HepG2 (cell line): Measurements from ENCODE around the gene RIT2. TPM values are rescaled to one million over a fixed set of nuclear protein-coding genes. Genes with fewer than 3 reads are reported as not detected.

Experiments used
- ATAC-seq: fragments of 200-7000 bp; cut with Tn5 transposase; 3 replicates; pipeline ENCODE4 v1.9.1; 2020; ENCODE audit warnings: mild to moderate bottlenecking, moderate library complexity
- BruUV-seq: library from RNA; stranded (reverse); fragments of 400-500 nt; replicated peaks from 2 replicates; lab custom pipeline; 2021; lab: Mats Ljungman, UMichigan
- CTCF ChIA-PET: fragments of 300-600 bp; formaldehyde crosslinking; extraction: SDS; loops from one replicate; lab custom pipeline; 2021; ENCODE audit warnings: low total read pairs, inconsistent platforms, low intra/inter-chr PET ratio; lab: Yijun Ruan, JAX
- POLR2A ChIA-PET: fragments of 350-600 bp; sonication (Branson Sonifier 250); formaldehyde crosslinking; loops from one replicate; lab custom pipeline; 2020; ENCODE audit warnings: antibody characterized with exemption, inconsistent platforms; lab: Yijun Ruan, JAX
- DNase-seq: peaks from one replicate; pipeline ENCODE4 v3.0.0-alpha.2; 2015; ENCODE audit warnings: low spot score
- FAIRE-seq: peaks from 3 replicates; lab custom pipeline; 2011; peaks lifted over from hg19 to GRCh38; lab: Jason Lieb, UNC
- H2AFZ ChIP-seq: one replicate; pipeline ENCODE4 v1.6.1; 2011; ENCODE audit warnings: low read length, inconsistent platforms
- H3K27ac ChIP-seq: fragments of 300-600 bp; 3 replicates; pipeline ENCODE4 v1.8.0; 2011; ENCODE audit warnings: mixed run types, mild to moderate bottlenecking, mixed read lengths, low read length, inconsistent platforms; ENCODE audit not compliant: insufficient read depth; ENCODE audit errors: extremely low read length
- H3K27me3 ChIP-seq, 2 experiments: fragments of 200-600 bp in 1 of 2; 2 replicates in 1 of 2; 3 replicates in 1 of 2; pipeline versions ENCODE4 v1.6.0 to v1.8.0; 2011; ENCODE audit warnings: low read length in 2 of 2, mild to moderate bottlenecking in 2 of 2, moderate library complexity in 2 of 2, inconsistent platforms in 1 of 2; ENCODE audit not compliant: insufficient read depth in 2 of 2, control insufficient read depth in 1 of 2
- H3K36me3 ChIP-seq, 2 experiments: fragments of 200-600 bp in 1 of 2; replicated peaks in 1 of 2; 2 replicates in 1 of 2; 3 replicates in 1 of 2; pipeline versions ENCODE4 v1.5.1 to v1.8.0; 2011; ENCODE audit warnings: low read length in 2 of 2, inconsistent platforms in 1 of 2; ENCODE audit not compliant: insufficient read depth in 2 of 2, control insufficient read depth in 1 of 2
- H3K4me1 ChIP-seq: 2 replicates; pipeline ENCODE4 v1.5.1; 2012; ENCODE audit warnings: low read length, inconsistent platforms; ENCODE audit not compliant: insufficient read depth
- H3K4me2 ChIP-seq: 2 replicates; pipeline ENCODE4 v1.6.0; 2011; ENCODE audit warnings: low read depth, low read length, inconsistent platforms
- H3K4me3 ChIP-seq, 3 experiments: fragments of 200-600 bp in 1 of 3; sonication (generic), shearing (Covaris generic) in 1 of 3; replicated peaks in 1 of 3; 2 replicates each; pipeline ENCODE4 v1.5.1; 2011 to 2016; ENCODE audit warnings: low read length in 3 of 3, inconsistent platforms in 2 of 3, low read depth in 2 of 3, mild to moderate bottlenecking in 2 of 3, control low read depth in 1 of 3, mixed read lengths in 1 of 3; ENCODE audit not compliant: insufficient read depth in 1 of 3
- H3K79me2 ChIP-seq: one replicate; pipeline ENCODE4 v1.6.1; 2011; ENCODE audit warnings: low read length, inconsistent platforms; ENCODE audit not compliant: insufficient read depth
- H3K9ac ChIP-seq: 2 replicates; pipeline ENCODE4 v1.6.0; 2011; ENCODE audit warnings: mild to moderate bottlenecking, low read depth, low read length, inconsistent platforms; ENCODE audit not compliant: insufficient read depth
- H3K9me3 ChIP-seq: 2 replicates; pipeline ENCODE4 v1.5.1; 2012; ENCODE audit warnings: mild to moderate bottlenecking, low read length
- H4K20me1 ChIP-seq: 2 replicates; pipeline ENCODE4 v1.6.0; 2011; ENCODE audit warnings: inconsistent platforms, mild to moderate bottlenecking, low read length, moderate library complexity; ENCODE audit not compliant: insufficient read depth
- MAZ ChIP-seq, 2 experiments: sonication (generic) in 1 of 2; formaldehyde crosslinking in 1 of 2; IDR thresholded peaks; 2 replicates each; pipeline versions ENCODE4 v1.5.0 to v1.6.1; 2012 to 2020; ENCODE audit warnings: low read depth in 2 of 2, mild to moderate bottlenecking in 2 of 2, borderline replicate concordance in 1 of 2, improper control_type of control experiment in 1 of 2, low read length in 1 of 2, missing genetic modification reagents in 1 of 2, moderate library complexity in 1 of 2
- NFKBIZ ChIP-seq: IDR thresholded peaks from 2 replicates; pipeline ENCODE4 v1.6.1; 2018; ENCODE audit warnings: missing genetic modification reagents, missing compliant biosample characterization
- ZNF230 ChIP-seq: sonication (generic); formaldehyde crosslinking; IDR thresholded peaks from 2 replicates; pipeline ENCODE4 v1.4.0; 2020; ENCODE audit warnings: mild to moderate bottlenecking, missing genetic modification reagents
- ZNF614 ChIP-seq: IDR thresholded peaks from 2 replicates; pipeline ENCODE4 v1.6.1; 2018; ENCODE audit warnings: missing biosample characterization, missing genetic modification reagents, inconsistent platforms, borderline replicate concordance
- ZNF720 ChIP-seq: sonication (generic); formaldehyde crosslinking; IDR thresholded peaks from 2 replicates; pipeline ENCODE4 v1.4.0; 2020; ENCODE audit warnings: missing genetic modification reagents
- WGBS: methylation state at CpG from one replicate; pipeline ENCODE4 v1.1.6; 2017; ENCODE audit warnings: low lambda C conversion rate; 5-methylcytosine and 5-hydroxymethylcytosine counted together
- in situ Hi-C: cut with HindIII; loops from 2 replicates; pipeline ENCODE4 v1.10.0; 2017; ENCODE audit warnings: low pct_unique_long_range_greater_than_20kb; ENCODE audit not compliant: extremely low pct_ligation_motif_present
- intact Hi-C: fragments of 100-400 bp; cut with micrococcal nuclease; formaldehyde crosslinking; loops from one replicate; pipeline ENCODE4 v1.10.0; 2022; ENCODE audit not compliant: unreplicated experiment
- polyA plus RNA-seq, 8 experiments: library from polyadenylated mRNA; depleted of rRNA in 3 of 8; stranded (reverse) in 7 of 8; unstranded in 1 of 8; fragments of >200 nt; fragmentation: Illumina TruSeq in 4 of 8; extraction: Trizol in 4 of 8; gene quantifications; 2 replicates each; pipeline versions ENCODE4 v1.2.1 to v1.2.3, GENCODE V29; 2011 to 2016; ENCODE audit warnings: low read depth in 4 of 8, missing spikeins in 1 of 8, mixed read lengths in 1 of 8; ENCODE audit not compliant: insufficient read depth in 1 of 8
- total RNA-seq, 5 experiments: library from RNA; depleted of rRNA; stranded (reverse); fragments of >200 nt; fragmentation: Illumina TruSeq; extraction: Trizol; gene quantifications; 2 replicates each; pipeline ENCODE4 v1.2.3, GENCODE V29; 2016; ENCODE audit warnings: low read depth in 1 of 5
- TF ChIP-seq, protein P1 (sequence below): sonication (generic); formaldehyde crosslinking; IDR thresholded peaks from 2 replicates; pipeline ENCODE4 v1.5.0; 2020; ENCODE audit warnings: missing genetic modification reagents
- TF ChIP-seq, protein P2 (sequence below): sonication (generic); formaldehyde crosslinking; IDR thresholded peaks from 2 replicates; pipeline ENCODE4 v1.8.0; 2022; ENCODE audit warnings: mild to moderate bottlenecking, missing genetic modification reagents, moderate library complexity
- TF ChIP-seq, protein P3 (sequence below): sonication (generic); formaldehyde crosslinking; IDR thresholded peaks from 2 replicates; pipeline ENCODE4 v1.5.1; 2020; ENCODE audit warnings: missing genetic modification reagents, mild to moderate bottlenecking, borderline replicate concordance
- TF ChIP-seq, protein P4 (sequence below), 2 experiments: sonication (generic) in 1 of 2; formaldehyde crosslinking in 1 of 2; IDR thresholded peaks; 2 replicates each; pipeline versions ENCODE4 v1.6.1 to v1.9.0; 2014 to 2022; ENCODE audit warnings: antibody characterized with exemption in 1 of 2, borderline replicate concordance in 1 of 2, inconsistent platforms in 1 of 2, low read depth in 1 of 2, missing genetic modification reagents in 1 of 2
- TF ChIP-seq, protein P5 (sequence below): sonication (generic); formaldehyde crosslinking; IDR thresholded peaks from 2 replicates; pipeline ENCODE4 v1.4.0; 2020; ENCODE audit warnings: mild to moderate bottlenecking, missing genetic modification reagents, borderline replicate concordance

RIT2 gene
- total and polyA plus RNA-seq, 2 of the 13 experiments (the other 11 are each of a cell fraction or from before 2014, with no cell fraction given), result not detected

DNA sequence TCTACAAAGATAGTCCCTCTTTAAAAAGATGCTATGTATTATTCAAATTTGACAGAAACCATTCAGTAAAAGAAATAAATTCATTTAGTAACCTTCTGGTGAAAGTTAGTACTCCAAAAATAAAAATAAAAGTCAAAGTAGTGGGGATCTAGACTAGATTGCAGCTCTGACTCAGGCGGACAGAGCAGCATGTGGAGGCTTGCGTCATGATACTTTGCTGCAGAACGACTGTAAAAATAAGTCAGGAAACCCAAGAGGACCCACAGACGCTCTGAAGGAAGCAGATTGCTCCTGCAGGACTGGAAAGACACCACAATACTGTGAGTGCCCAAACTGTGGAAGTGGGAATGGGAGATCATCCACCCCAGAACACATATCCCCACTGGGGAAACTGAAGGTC, 301.9 kb downstream of the RIT2 start:
- FAIRE-seq, result no peak
- no peaks in the 10 kb centered on the region for H4K20me1 ChIP-seq
- in situ Hi-C loops, result no loop called here
- H3K4me3 ChIP-seq, result no peak overlapping the region
- no peak overlapping the region for H3K27ac ChIP-seq
- H3K36me3 ChIP-seq, result no peaks in the 10 kb centered on the region
- DNase-seq, result no peak
- POLR2A ChIA-PET, result no interaction called here
- no peak overlapping the region for H3K4me2 ChIP-seq
- WGBS, result 5% methylated on average over 4 of the region's 4 CpGs
- no peak overlapping the region for H2AFZ ChIP-seq
- no peaks in the 10 kb centered on the region for H3K79me2 ChIP-seq
- BruUV-seq, result no TSS peak
- H3K9ac ChIP-seq, result no peak overlapping the region
- no peaks in the 10 kb centered on the region for H3K4me1 ChIP-seq
- ATAC-seq, result no peak
- H3K27me3 ChIP-seq, result no peaks in the 10 kb centered on the region
- intact Hi-C loops, result no loop called here
- CTCF ChIA-PET, result no interaction called here
- H3K9me3 ChIP-seq, result no peaks in the 10 kb centered on the region
- TF ChIP-seq, protein P1, sequence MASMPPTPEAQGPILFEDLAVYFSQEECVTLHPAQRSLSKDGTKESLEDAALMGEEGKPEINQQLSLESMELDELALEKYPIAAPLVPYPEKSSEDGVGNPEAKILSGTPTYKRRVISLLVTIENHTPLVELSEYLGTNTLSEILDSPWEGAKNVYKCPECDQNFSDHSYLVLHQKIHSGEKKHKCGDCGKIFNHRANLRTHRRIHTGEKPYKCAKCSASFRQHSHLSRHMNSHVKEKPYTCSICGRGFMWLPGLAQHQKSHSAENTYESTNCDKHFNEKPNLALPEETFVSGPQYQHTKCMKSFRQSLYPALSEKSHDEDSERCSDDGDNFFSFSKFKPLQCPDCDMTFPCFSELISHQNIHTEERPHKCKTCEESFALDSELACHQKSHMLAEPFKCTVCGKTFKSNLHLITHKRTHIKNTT (CRISPR knock-in tag), result no peak
- TF ChIP-seq, protein P2, sequence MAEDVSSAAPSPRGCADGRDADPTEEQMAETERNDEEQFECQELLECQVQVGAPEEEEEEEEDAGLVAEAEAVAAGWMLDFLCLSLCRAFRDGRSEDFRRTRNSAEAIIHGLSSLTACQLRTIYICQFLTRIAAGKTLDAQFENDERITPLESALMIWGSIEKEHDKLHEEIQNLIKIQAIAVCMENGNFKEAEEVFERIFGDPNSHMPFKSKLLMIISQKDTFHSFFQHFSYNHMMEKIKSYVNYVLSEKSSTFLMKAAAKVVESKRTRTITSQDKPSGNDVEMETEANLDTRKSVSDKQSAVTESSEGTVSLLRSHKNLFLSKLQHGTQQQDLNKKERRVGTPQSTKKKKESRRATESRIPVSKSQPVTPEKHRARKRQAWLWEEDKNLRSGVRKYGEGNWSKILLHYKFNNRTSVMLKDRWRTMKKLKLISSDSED (CRISPR knock-in tag), result no peak
- no peak for TF ChIP-seq ZNF720 (CRISPR knock-in tag)
- TF ChIP-seq, protein P3, sequence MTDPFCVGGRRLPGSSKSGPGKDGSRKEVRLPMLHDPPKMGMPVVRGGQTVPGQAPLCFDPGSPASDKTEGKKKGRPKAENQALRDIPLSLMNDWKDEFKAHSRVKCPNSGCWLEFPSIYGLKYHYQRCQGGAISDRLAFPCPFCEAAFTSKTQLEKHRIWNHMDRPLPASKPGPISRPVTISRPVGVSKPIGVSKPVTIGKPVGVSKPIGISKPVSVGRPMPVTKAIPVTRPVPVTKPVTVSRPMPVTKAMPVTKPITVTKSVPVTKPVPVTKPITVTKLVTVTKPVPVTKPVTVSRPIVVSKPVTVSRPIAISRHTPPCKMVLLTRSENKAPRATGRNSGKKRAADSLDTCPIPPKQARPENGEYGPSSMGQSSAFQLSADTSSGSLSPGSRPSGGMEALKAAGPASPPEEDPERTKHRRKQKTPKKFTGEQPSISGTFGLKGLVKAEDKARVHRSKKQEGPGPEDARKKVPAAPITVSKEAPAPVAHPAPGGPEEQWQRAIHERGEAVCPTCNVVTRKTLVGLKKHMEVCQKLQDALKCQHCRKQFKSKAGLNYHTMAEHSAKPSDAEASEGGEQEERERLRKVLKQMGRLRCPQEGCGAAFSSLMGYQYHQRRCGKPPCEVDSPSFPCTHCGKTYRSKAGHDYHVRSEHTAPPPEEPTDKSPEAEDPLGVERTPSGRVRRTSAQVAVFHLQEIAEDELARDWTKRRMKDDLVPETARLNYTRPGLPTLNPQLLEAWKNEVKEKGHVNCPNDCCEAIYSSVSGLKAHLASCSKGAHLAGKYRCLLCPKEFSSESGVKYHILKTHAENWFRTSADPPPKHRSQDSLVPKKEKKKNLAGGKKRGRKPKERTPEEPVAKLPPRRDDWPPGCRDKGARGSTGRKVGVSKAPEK (CRISPR knock-in tag), result no peak
- no peak for TF ChIP-seq MAZ (IDR thresholded peaks at IDR 0.05; ENCODE audit: borderline replicate concordance, low read depth, low read length)
- no peak for TF ChIP-seq MAZ (CRISPR knock-in tag; IDR thresholded peaks at IDR 0.05; ENCODE audit: low read depth)
- no peak for TF ChIP-seq NFKBIZ (CRISPR knock-in tag)
- TF ChIP-seq, protein P4, sequence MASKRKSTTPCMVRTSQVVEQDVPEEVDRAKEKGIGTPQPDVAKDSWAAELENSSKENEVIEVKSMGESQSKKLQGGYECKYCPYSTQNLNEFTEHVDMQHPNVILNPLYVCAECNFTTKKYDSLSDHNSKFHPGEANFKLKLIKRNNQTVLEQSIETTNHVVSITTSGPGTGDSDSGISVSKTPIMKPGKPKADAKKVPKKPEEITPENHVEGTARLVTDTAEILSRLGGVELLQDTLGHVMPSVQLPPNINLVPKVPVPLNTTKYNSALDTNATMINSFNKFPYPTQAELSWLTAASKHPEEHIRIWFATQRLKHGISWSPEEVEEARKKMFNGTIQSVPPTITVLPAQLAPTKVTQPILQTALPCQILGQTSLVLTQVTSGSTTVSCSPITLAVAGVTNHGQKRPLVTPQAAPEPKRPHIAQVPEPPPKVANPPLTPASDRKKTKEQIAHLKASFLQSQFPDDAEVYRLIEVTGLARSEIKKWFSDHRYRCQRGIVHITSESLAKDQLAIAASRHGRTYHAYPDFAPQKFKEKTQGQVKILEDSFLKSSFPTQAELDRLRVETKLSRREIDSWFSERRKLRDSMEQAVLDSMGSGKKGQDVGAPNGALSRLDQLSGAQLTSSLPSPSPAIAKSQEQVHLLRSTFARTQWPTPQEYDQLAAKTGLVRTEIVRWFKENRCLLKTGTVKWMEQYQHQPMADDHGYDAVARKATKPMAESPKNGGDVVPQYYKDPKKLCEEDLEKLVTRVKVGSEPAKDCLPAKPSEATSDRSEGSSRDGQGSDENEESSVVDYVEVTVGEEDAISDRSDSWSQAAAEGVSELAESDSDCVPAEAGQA (IDR thresholded peaks at IDR 0.05; ENCODE audit: low read depth), result no peak
- TF ChIP-seq, protein P4 (CRISPR knock-in tag; IDR thresholded peaks at IDR 0.05; ENCODE audit: borderline replicate concordance), result no peak
- TF ChIP-seq ZNF230, result no peak
- TF ChIP-seq, protein P5, sequence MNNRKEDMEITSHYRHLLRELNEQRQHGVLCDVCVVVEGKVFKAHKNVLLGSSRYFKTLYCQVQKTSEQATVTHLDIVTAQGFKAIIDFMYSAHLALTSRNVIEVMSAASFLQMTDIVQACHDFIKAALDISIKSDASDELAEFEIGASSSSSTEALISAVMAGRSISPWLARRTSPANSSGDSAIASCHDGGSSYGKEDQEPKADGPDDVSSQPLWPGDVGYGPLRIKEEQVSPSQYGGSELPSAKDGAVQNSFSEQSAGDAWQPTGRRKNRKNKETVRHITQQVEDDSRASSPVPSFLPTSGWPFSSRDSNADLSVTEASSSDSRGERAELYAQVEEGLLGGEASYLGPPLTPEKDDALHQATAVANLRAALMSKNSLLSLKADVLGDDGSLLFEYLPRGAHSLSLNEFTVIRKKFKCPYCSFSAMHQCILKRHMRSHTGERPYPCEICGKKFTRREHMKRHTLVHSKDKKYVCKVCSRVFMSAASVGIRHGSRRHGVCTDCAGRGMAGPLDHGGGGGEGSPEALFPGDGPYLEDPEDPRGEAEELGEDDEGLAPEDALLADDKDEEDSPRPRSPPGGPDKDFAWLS (CRISPR knock-in tag), result no peak
- no peak for TF ChIP-seq ZNF614 (CRISPR knock-in tag)
